Fibroblast of lung (primary cell): ENCODE results near the gene DPP6.

Experiments used
- EZH2 ChIP-seq: IDR thresholded peaks from 2 replicates; pipeline ENCODE4 v1.5.1; 2012; ENCODE audit warnings: low read length, control low read depth, mild to moderate bottlenecking; ENCODE audit errors: missing control alignments
- TF ChIP-seq, protein P1 (sequence below), 2 donors: IDR thresholded peaks in 1 of 2; conservative IDR thresholded peaks in 1 of 2; 1 replicate in 1 of 2; 2 replicates in 1 of 2; pipeline ENCODE4 v1.5.1; 2011 to 2012; ENCODE audit warnings: low read length in 2 of 2, control low read depth in 1 of 2, inconsistent platforms in 1 of 2, low read depth in 1 of 2, mild to moderate bottlenecking in 1 of 2

DNA sequence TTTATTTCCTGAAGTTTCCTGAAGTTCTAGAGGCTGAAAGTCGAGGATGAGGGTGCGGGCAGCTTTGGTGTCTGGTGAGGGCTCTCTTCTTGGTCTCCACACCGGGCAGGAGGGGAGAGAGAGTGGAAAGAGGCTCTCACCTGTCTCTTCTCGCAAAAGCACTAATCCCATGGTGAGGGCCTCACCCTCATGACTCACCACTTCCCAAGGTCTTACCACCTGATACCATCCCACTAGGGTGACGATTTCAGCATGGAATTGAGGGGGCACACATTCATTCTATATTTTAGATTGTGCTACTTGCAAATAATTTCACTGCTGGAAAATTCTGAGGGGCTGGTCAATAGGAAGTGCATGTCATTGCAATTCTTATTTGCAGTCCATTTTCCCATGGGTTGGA, 292.9 kb downstream of the DPP6 start:
- TF ChIP-seq, protein P1, sequence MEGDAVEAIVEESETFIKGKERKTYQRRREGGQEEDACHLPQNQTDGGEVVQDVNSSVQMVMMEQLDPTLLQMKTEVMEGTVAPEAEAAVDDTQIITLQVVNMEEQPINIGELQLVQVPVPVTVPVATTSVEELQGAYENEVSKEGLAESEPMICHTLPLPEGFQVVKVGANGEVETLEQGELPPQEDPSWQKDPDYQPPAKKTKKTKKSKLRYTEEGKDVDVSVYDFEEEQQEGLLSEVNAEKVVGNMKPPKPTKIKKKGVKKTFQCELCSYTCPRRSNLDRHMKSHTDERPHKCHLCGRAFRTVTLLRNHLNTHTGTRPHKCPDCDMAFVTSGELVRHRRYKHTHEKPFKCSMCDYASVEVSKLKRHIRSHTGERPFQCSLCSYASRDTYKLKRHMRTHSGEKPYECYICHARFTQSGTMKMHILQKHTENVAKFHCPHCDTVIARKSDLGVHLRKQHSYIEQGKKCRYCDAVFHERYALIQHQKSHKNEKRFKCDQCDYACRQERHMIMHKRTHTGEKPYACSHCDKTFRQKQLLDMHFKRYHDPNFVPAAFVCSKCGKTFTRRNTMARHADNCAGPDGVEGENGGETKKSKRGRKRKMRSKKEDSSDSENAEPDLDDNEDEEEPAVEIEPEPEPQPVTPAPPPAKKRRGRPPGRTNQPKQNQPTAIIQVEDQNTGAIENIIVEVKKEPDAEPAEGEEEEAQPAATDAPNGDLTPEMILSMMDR (conservative IDR thresholded peaks at IDR 0.05 in 1 of 2, IDR thresholded peaks at IDR 0.05 in 1 of 2; ENCODE audit: low read depth in 1 of 2, low read length in 2 of 2) = no peak
- TF ChIP-seq EZH2 = no peak
